GM18873 (cell line): Measurements from ENCODE around the gene SCAPER.
"Not testable (repeated sequence)": the region's sequence is repeated elsewhere in the genome, so short reads cannot be mapped to it uniquely, and the experiment has no call there.

ENCODE experiments used
- ATAC-seq: cut with Tn5 transposase; IDR thresholded peaks from one replicate; pipeline ENCODE4 v1.9.1; 2021; ENCODE audit warnings: mild to moderate bottlenecking, moderate library complexity, moderate number of reproducible peaks; ENCODE audit not compliant: unreplicated experiment, low FRiP score

The SCAPER gene

DNA sequence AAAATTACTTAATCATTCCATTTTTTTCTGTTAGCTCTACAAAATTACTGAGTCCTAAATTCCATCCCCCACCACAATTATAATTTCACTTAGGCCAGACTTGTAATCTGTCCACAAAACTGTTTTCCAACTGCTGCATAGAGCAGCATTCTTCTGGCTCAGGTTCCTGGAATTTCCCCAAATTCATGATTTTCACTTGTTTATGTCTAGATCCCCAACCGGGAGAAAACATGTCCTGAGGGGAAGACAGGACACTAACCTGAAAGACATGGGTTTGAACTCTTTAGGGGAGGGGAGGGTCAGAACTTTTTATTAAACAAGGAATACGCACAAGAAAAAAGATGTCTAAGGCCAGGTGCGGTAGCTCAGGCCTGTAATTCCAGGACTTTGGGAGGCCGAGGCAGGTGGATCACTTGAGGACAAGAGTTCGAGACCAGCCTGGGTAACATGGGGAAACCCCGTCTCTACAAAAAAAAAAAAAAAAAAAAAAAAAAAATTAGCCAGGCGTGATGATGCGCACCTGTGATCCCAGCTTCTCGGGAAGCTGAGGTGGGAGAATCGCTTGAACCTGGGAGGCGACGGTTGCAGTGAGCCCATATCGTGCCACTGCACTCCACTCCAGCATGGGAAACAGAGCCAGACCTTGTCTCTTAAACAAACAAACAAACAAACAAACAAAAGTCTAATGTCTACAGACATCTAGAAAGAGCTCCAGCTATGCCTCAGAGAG, 595.4 kb downstream of the SCAPER start:
- no peak for ATAC-seq

DNA sequence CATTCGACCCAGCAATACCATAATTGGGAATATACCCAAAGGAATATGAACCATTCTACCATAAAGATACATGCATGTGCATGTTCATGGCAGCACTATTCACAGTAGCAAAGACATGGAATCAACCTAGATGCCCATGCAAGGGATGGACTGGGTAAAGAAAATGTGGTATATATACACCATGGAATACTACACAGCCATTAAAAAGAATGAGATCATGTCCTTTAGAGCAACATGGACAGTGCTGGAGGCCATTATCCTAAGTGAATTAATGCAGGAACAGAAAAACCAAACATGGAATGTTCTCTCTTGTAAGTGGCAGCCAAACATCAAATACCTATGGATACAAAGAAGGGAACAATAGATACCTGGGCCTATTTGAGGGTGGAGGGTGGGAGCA, 601.2 kb downstream of the SCAPER start:
- no peak for ATAC-seq

DNA sequence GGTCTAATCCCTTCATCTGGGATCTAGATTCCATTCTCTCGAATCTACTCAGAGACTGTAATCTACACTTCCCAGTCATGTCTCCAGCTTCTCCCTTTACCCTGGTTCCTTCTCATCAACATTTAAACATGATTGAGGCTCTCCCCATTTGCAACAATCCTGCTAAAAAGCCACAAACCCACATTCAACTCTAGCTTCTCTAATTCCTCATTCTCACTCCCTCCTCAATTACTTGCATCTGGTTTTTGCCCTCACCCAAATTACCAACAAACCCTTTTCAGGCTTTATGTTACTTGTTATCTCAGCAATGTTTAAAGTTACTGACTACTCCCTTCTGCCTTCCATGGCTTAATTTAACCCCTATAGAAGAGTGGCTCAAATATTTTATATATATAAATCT, 605.4 kb downstream of the SCAPER start:
- no peak for ATAC-seq

DNA sequence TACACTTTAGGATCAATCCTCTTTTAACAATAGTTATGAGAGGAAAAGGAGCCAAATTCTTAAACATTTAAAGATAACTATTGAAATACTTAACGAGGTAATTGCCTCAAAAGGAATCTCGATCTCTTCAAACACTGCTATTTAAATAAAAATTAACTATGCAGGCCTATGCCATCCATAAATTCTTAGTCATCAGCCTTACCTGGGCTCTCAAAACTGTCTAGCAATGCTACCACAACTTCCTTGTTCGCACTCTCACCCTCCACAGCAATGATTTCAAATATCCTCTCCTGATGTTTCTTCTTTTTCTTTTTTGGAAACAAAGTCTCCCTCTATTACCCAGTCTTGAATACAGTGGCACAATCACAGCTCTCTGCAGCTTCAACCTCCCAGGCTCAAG, 606.2 kb downstream of the SCAPER start:
- ATAC-seq = no peak

DNA sequence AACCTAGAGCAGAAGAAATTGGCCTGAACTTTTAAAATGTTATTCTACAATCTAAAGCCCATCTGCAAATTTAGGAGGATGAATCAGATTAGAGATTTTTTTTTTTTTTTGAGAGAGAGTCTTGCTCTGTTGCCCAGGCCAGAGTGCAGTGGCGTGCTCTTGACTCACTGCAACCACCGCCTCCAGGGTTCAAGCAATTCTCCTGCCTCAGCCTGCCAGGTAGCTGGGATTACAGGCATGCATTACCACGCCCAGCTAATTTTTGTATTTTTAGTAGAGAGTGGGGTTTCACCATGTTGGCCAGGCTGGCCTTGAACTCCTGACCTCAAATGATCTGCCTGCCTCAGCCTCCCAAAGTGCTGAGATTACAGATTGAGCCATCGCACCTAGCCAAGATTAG, 607.2 kb downstream of the SCAPER start:
- ATAC-seq = not testable (repeated sequence)
